ENCODE results near the gene RGPD3.
"Not testable (repeated sequence)": the region's sequence is repeated elsewhere in the genome, so short reads cannot be mapped to it uniquely, and the experiment has no call there.

Gene RGPD3

GRCh38 chr2:106468107-106468506 lies at the start of gene RGPD3:
Gene RGPD3 (minus strand): TSS chr2:106468413. CDS start chr2:106468288, 125 bp downstream.
- not testable (repeated sequence) for H3K27ac ChIP-seq, H3K4me3 ChIP-seq

- no peak overlapping the region for H3K27ac ChIP-seq
Observed at GRCh38 chr2:106517329-106517728, 49.1 kb upstream of the RGPD3 start.

GRCh38 chr2:106516864-106517263 lies 48.7 kb upstream of the RGPD3 start:
- no peak overlapping the region for H3K27ac ChIP-seq
- no peak overlapping the region for H3K4me3 ChIP-seq

More at GRCh38 chr2:106517329-106517728, 49.1 kb upstream of the RGPD3 start:
- H3K4me3 ChIP-seq: no peak overlapping the region

GRCh38 chr2:106516436-106516835 lies 48.2 kb upstream of the RGPD3 start:
- no peak overlapping the region for H3K27ac ChIP-seq
- H3K4me3 ChIP-seq: no peak overlapping the region

GRCh38 chr2:106514827-106515226 lies 46.6 kb upstream of the RGPD3 start:
- H3K4me3 ChIP-seq: not testable (repeated sequence)
- H3K27ac ChIP-seq: peak overlapping the region in 1 of 21 experiments; percentile 74

- not testable (repeated sequence) for H3K27ac ChIP-seq, H3K4me3 ChIP-seq
Observed at GRCh38 chr2:106513391-106513790, 45.2 kb upstream of the RGPD3 start.

- not testable (repeated sequence) for H3K4me3 ChIP-seq
- H3K27ac ChIP-seq: peak overlapping the region in 20 of 21 experiments; percentile 47 to 90 (median 78)
Observed at GRCh38 chr2:106511934-106512333, 43.7 kb upstream of the RGPD3 start.

- not testable (repeated sequence) for H3K4me3 ChIP-seq
- H3K27ac ChIP-seq: peak overlapping the region in 19 of 21 experiments; percentile 47 to 90 (median 79)
Observed at GRCh38 chr2:106511476-106511901, 43.3 kb upstream of the RGPD3 start.

- H3K4me3 ChIP-seq: not testable (repeated sequence)
- peak overlapping the region in 16 of 21 experiments; percentile 54 to 90 (median 80) for H3K27ac ChIP-seq
Observed at GRCh38 chr2:106510791-106511190, 42.6 kb upstream of the RGPD3 start.

- H3K27ac ChIP-seq, H3K4me3 ChIP-seq: not testable (repeated sequence)
Observed at GRCh38 chr2:106509374-106509770, 41.2 kb upstream of the RGPD3 start.

- H3K27ac ChIP-seq, H3K4me3 ChIP-seq: not testable (repeated sequence)
Observed at GRCh38 chr2:106508660-106509373, 40.6 kb upstream of the RGPD3 start.

- not testable (repeated sequence) for H3K4me3 ChIP-seq, H3K27ac ChIP-seq
Observed at GRCh38 chr2:106506002-106506687, 37.9 kb upstream of the RGPD3 start.

GRCh38 chr2:106504787-106505186 lies 36.6 kb upstream of the RGPD3 start:
- not testable (repeated sequence) for H3K4me3 ChIP-seq, H3K27ac ChIP-seq

GRCh38 chr2:106504192-106504591 lies 36.0 kb upstream of the RGPD3 start:
- not testable (repeated sequence) for H3K4me3 ChIP-seq, H3K27ac ChIP-seq

- not testable (repeated sequence) for H3K4me3 ChIP-seq, H3K27ac ChIP-seq
Observed at GRCh38 chr2:106502351-106502750, 34.1 kb upstream of the RGPD3 start.

GRCh38 chr2:106500350-106500749 lies 32.1 kb upstream of the RGPD3 start:
- not testable (repeated sequence) for H3K27ac ChIP-seq, H3K4me3 ChIP-seq

- H3K27ac ChIP-seq, H3K4me3 ChIP-seq: not testable (repeated sequence)
Observed at GRCh38 chr2:106498549-106498948, 30.3 kb upstream of the RGPD3 start.

- peak overlapping the region in 1 of 21 experiments; percentile 30 for H3K27ac ChIP-seq
- not testable (repeated sequence) for H3K4me3 ChIP-seq
Observed at GRCh38 chr2:106492913-106493312, 24.7 kb upstream of the RGPD3 start.

- not testable (repeated sequence) for H3K4me3 ChIP-seq
- peak overlapping the region in 1 of 21 experiments; percentile 30 for H3K27ac ChIP-seq
Observed at GRCh38 chr2:106492399-106492798, 24.2 kb upstream of the RGPD3 start.

- not testable (repeated sequence) for H3K27ac ChIP-seq, H3K4me3 ChIP-seq
Observed at GRCh38 chr2:106489701-106490100, 21.5 kb upstream of the RGPD3 start.

Data from skin epidermis (tissue), 12 donors.